Keratinocyte (primary cell): ENCODE measurements around the gene CAP1. TPM values are rescaled to one million over a fixed set of nuclear protein-coding genes. Genes with fewer than 3 reads are reported as not detected.

Experiments
- DNase-seq: peaks from one replicate; pipeline ENCODE4 v3.0.0-alpha.2; 2011; ENCODE audit warnings: low read depth, missing footprints, low spot score
- FAIRE-seq: peaks from 2 replicates; lab custom pipeline; 2011; peaks lifted over from hg19 to GRCh38; lab: Jason Lieb, UNC
- H2AFZ ChIP-seq: 2 replicates; pipeline ENCODE4 v1.6.0; 2012; ENCODE audit warnings: low read length, control low read depth, inconsistent platforms; ENCODE audit not compliant: control insufficient read depth
- H3K27ac ChIP-seq: 2 replicates; pipeline ENCODE4 v1.5.1; 2011; ENCODE audit warnings: low read length; ENCODE audit not compliant: control insufficient read depth, insufficient read depth
- H3K27me3 ChIP-seq: 3 replicates; pipeline ENCODE4 v1.6.0; 2011; ENCODE audit warnings: low read length; ENCODE audit not compliant: control insufficient read depth, insufficient read depth; ENCODE audit errors: extremely low read depth
- H3K36me3 ChIP-seq, 2 experiments: 2 replicates in 1 of 2; 3 replicates in 1 of 2; pipeline ENCODE4 v1.5.1; 2011; ENCODE audit warnings: low read length in 2 of 2, mild to moderate bottlenecking in 1 of 2; ENCODE audit not compliant: control insufficient read depth in 2 of 2, insufficient read depth in 2 of 2; ENCODE audit errors: extremely low read depth in 1 of 2
- H3K4me1 ChIP-seq: 3 replicates; pipeline ENCODE4 v1.5.1; 2011; ENCODE audit warnings: low read length; ENCODE audit not compliant: control insufficient read depth, insufficient read depth; ENCODE audit errors: extremely low read depth
- H3K4me2 ChIP-seq: 3 replicates; pipeline ENCODE4 v1.6.0; 2011; ENCODE audit warnings: low read depth, low read length; ENCODE audit not compliant: control insufficient read depth, insufficient read depth; ENCODE audit errors: extremely low read depth
- H3K4me3 ChIP-seq, 3 experiments: fragments of 200-600 bp in 1 of 3; sonication (generic) in 1 of 3; 2 replicates in 2 of 3; 3 replicates in 1 of 3; pipeline ENCODE4 v1.5.1; 2011 to 2016; ENCODE audit warnings: low read length in 3 of 3, mild to moderate bottlenecking in 3 of 3, control low read depth in 2 of 3, inconsistent platforms in 1 of 3, low read depth in 1 of 3, mixed read lengths in 1 of 3, mixed run types in 1 of 3, moderate library complexity in 1 of 3; ENCODE audit not compliant: control insufficient read depth in 2 of 3, insufficient read depth in 2 of 3; ENCODE audit errors: extremely low read depth in 1 of 3
- H3K79me2 ChIP-seq: 2 replicates; pipeline ENCODE4 v1.6.0; 2012; ENCODE audit warnings: low read length; ENCODE audit not compliant: control insufficient read depth, insufficient read depth
- H3K9ac ChIP-seq: 3 replicates; pipeline ENCODE4 v1.6.0; 2011; ENCODE audit warnings: low read length; ENCODE audit not compliant: control insufficient read depth, insufficient read depth; ENCODE audit errors: extremely low read depth
- H3K9me1 ChIP-seq: 3 replicates; pipeline ENCODE4 v1.6.0; 2011; ENCODE audit warnings: low read length; ENCODE audit not compliant: control insufficient read depth, insufficient read depth; ENCODE audit errors: extremely low read depth
- H3K9me3 ChIP-seq: 2 replicates; pipeline ENCODE4 v1.5.1; 2012; ENCODE audit warnings: low read depth, low read length; ENCODE audit not compliant: control insufficient read depth
- H4K20me1 ChIP-seq: 3 replicates; pipeline ENCODE4 v1.6.0; 2011; ENCODE audit warnings: low read length; ENCODE audit not compliant: control insufficient read depth, insufficient read depth; ENCODE audit errors: extremely low read depth
- EZH2 ChIP-seq: IDR thresholded peaks from one replicate; pipeline ENCODE4 v1.6.1; 2012; ENCODE audit warnings: inconsistent platforms, mild to moderate bottlenecking, low read length, moderate library complexity
- dilution Hi-C: fragments of 300-500 bp; cut with MboI; formaldehyde crosslinking; loops from one replicate; pipeline ENCODE4 v1.7.0; 2020; ENCODE audit warnings: low sequenced_read_pairs; ENCODE audit not compliant: extremely low pct_ligation_motif_present
- polyA plus RNA-seq, 5 experiments: library from polyadenylated mRNA; depleted of rRNA in 3 of 5; stranded (reverse) in 3 of 5; stranded (forward) in 1 of 5; unstranded in 1 of 5; fragments of >200 nt; gene quantifications; 1 replicate in 1 of 5; 2 replicates in 3 of 5; 3 replicates in 1 of 5; pipeline versions ENCODE4 v1.2.1 to v1.2.3, GENCODE V29; 2011 to 2012; ENCODE audit warnings: missing spikeins in 2 of 5, low read depth in 1 of 5, low replicate concordance in 1 of 5
- TF ChIP-seq, protein P1 (sequence below), 3 experiments: IDR thresholded peaks in 1 of 3; conservative IDR thresholded peaks in 1 of 3; optimal IDR thresholded peaks in 1 of 3; 2 replicates in 2 of 3; 3 replicates in 1 of 3; pipeline versions ENCODE3 to v1.5.1; 2011; ENCODE audit warnings: low read length in 3 of 3, mild to moderate bottlenecking in 3 of 3, moderate library complexity in 2 of 3, control low read depth in 1 of 3, inconsistent platforms in 1 of 3; ENCODE audit not compliant: insufficient read depth in 2 of 3; ENCODE audit errors: extremely low read depth in 1 of 3

The CAP1 gene
- polyA plus RNA-seq, 1 donor (not counting 4 experiments of a cell fraction or from before 2014, with no cell fraction given), result 959 TPM

GRCh38 chr1:40095806-40096205 lies 55.3 kb downstream of the CAP1 start:
- Histone ChIP-seq H3K4me1 (peaks cover 12% of the 10 kb centered on the region), H3K36me3 (peaks cover 2 to 6% of the 10 kb centered on the region in 2 experiments), H3K9me1 (no peaks in the 10 kb centered on the region), H3K9ac (no peak overlapping the region), H3K4me3 (no peak overlapping the region), H3K27ac (no peak overlapping the region), H3K27me3 (no peaks in the 10 kb centered on the region), H3K9me3 (no peaks in the 10 kb centered on the region), H2AFZ (no peak overlapping the region), H3K4me2 (peak overlapping the region; percentile 83), H4K20me1 (no peaks in the 10 kb centered on the region), H3K79me2 (peaks cover 18% of the 10 kb centered on the region)
- DNase-seq (no peak), FAIRE-seq (no peak)
- TF ChIP-seq EZH2, result no peak
- TF ChIP-seq, protein P1, sequence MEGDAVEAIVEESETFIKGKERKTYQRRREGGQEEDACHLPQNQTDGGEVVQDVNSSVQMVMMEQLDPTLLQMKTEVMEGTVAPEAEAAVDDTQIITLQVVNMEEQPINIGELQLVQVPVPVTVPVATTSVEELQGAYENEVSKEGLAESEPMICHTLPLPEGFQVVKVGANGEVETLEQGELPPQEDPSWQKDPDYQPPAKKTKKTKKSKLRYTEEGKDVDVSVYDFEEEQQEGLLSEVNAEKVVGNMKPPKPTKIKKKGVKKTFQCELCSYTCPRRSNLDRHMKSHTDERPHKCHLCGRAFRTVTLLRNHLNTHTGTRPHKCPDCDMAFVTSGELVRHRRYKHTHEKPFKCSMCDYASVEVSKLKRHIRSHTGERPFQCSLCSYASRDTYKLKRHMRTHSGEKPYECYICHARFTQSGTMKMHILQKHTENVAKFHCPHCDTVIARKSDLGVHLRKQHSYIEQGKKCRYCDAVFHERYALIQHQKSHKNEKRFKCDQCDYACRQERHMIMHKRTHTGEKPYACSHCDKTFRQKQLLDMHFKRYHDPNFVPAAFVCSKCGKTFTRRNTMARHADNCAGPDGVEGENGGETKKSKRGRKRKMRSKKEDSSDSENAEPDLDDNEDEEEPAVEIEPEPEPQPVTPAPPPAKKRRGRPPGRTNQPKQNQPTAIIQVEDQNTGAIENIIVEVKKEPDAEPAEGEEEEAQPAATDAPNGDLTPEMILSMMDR (optimal IDR thresholded peaks at IDR 0.05 in 1 of 3, IDR thresholded peaks at IDR 0.05 in 1 of 3, conservative IDR thresholded peaks at IDR 0.05 in 1 of 3; ENCODE audit: extremely low read depth in 1 of 3, insufficient read depth in 2 of 3, low read length in 3 of 3), result no peak
- dilution Hi-C loops, result no loop called here

GRCh38 chr1:40096646-40096976 lies 56.1 kb downstream of the CAP1 start:
- Histone ChIP-seq H2AFZ (peak overlapping the region; percentile 99), H3K4me3 (peak overlapping the region; percentile 60 to 94 (median 93)), H4K20me1 (no peaks in the 10 kb centered on the region), H3K4me1 (peaks cover 12% of the 10 kb centered on the region), H3K79me2 (peaks cover 18% of the 10 kb centered on the region), H3K9me1 (no peaks in the 10 kb centered on the region), H3K27me3 (no peaks in the 10 kb centered on the region), H3K36me3 (no peaks in the 10 kb centered on the region), H3K4me2 (peak overlapping the region; percentile 83), H3K9me3 (no peaks in the 10 kb centered on the region), H3K9ac (peak overlapping the region; percentile 81), H3K27ac (peak overlapping the region; percentile 69)
- FAIRE-seq (no peak), DNase-seq (no peak)
- dilution Hi-C loops, result no loop called here
- no peak for TF ChIP-seq EZH2
- TF ChIP-seq, protein P1 (optimal IDR thresholded peaks at IDR 0.05 in 1 of 3, IDR thresholded peaks at IDR 0.05 in 1 of 3, conservative IDR thresholded peaks at IDR 0.05 in 1 of 3; ENCODE audit: extremely low read depth in 1 of 3, insufficient read depth in 2 of 3, low read length in 3 of 3), result no peak
